ENCODE data around the gene PCDHB10.
"Not testable (repeated sequence)": the region's sequence is repeated elsewhere in the genome, so short reads cannot be mapped to it uniquely, and the experiment has no call there.

The PCDHB10 gene

DNA sequence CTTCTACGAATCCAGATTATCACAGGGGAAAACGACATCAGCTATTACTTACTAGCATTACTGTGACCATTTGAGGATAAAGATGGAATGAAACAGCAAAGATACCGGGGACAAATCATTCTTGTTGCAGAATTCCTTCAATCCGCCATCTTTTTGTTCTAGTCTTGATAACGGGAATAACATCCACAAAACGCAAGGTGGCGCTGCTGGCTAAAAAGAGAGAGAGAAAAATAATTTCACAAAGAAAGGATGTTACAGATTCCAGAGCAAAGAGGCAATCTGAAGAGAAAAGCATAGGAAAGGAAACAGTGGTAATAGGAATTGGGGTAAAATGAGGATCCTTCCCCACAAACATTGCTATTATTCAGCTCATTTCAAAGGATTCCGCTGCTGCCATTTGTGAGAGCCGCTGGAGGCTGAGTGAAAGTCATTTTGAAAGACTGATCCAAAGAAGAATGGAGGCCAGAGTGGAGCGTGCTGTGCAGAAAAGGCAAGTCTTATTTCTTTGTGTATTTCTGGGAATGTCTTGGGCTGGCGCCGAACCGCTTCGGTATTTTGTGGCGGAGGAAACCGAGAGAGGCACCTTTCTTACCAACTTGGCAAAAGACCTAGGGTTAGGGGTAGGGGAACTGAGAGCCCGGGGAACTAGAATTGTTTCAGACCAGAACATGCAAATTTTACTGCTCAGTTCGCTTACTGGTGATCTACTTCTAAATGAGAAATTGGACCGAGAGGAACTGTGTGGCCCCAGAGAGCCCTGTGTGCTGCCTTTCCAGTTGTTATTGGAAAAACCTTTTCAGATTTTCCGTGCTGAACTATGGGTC lies 19.6 kb upstream of the PCDHB10 start, which contains the start of gene PCDHB7:
Gene PCDHB7, plus strand, starts transcription at position 264 of the 824 bp plus-strand sequence. Its CDS starts 192 bp downstream, at position 456.
- in situ Hi-C loops (cut with MboI; ENCODE audit: low pct_unique_long_range_greater_than_20kb, low sequenced_read_pairs, unreplicated experiment): no loop called here
- DNase-seq (ENCODE audit: low spot score): no peak
- TF ChIP-seq, protein P1, sequence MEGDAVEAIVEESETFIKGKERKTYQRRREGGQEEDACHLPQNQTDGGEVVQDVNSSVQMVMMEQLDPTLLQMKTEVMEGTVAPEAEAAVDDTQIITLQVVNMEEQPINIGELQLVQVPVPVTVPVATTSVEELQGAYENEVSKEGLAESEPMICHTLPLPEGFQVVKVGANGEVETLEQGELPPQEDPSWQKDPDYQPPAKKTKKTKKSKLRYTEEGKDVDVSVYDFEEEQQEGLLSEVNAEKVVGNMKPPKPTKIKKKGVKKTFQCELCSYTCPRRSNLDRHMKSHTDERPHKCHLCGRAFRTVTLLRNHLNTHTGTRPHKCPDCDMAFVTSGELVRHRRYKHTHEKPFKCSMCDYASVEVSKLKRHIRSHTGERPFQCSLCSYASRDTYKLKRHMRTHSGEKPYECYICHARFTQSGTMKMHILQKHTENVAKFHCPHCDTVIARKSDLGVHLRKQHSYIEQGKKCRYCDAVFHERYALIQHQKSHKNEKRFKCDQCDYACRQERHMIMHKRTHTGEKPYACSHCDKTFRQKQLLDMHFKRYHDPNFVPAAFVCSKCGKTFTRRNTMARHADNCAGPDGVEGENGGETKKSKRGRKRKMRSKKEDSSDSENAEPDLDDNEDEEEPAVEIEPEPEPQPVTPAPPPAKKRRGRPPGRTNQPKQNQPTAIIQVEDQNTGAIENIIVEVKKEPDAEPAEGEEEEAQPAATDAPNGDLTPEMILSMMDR (IDR thresholded peaks at IDR 0.05; ENCODE audit: extremely low read depth, insufficient read depth, missing control alignments): peak; percentile 28

GRCh38 chr5:141174291-141175104 lies 17.7 kb upstream of the PCDHB10 start:
- in situ Hi-C loops (cut with MboI; ENCODE audit: low pct_unique_long_range_greater_than_20kb, low sequenced_read_pairs, unreplicated experiment); DNase-seq (ENCODE audit: low spot score): not testable (repeated sequence)

DNA sequence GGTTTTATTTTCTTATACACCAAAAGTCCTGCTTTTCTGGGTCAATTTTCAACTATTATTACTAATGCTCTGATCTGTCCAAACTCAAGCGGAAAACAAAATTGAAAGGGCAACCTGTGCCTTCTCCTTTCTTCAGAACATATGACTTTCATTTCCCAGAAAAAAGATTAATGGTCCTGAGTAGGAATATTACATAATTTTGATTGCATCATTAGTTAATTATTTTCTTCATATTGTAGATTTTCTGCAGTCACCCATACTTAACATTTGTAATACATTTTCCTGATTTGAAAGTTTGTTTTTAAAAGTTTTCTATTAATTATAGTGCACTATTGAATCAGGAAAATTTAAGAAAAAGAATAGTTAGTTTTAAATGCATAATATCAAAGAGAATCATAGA lies 16.2 kb upstream of the PCDHB10 start:
- TF ChIP-seq, protein P1 (IDR thresholded peaks at IDR 0.05; ENCODE audit: extremely low read depth, insufficient read depth, missing control alignments): no peak
- in situ Hi-C loops (cut with MboI; ENCODE audit: low pct_unique_long_range_greater_than_20kb, low sequenced_read_pairs, unreplicated experiment): no loop called here
- DNase-seq (ENCODE audit: low spot score): no peak

- in situ Hi-C loops (cut with MboI; ENCODE audit: low pct_unique_long_range_greater_than_20kb, low sequenced_read_pairs, unreplicated experiment); DNase-seq (ENCODE audit: low spot score): not testable (repeated sequence)
Observed at GRCh38 chr5:141177577-141178191, 14.5 kb upstream of the PCDHB10 start, which contains the start of gene PCDHB8. Gene PCDHB8, plus strand, starts transcription at chr5:141177790. Its CDS starts 245 bp downstream, at chr5:141178035.

GRCh38 chr5:141179371-141179770 lies 12.8 kb upstream of the PCDHB10 start:
- in situ Hi-C loops (cut with MboI; ENCODE audit: low pct_unique_long_range_greater_than_20kb, low sequenced_read_pairs, unreplicated experiment); DNase-seq (ENCODE audit: low spot score): not testable (repeated sequence)

- in situ Hi-C loops (cut with MboI; ENCODE audit: low pct_unique_long_range_greater_than_20kb, low sequenced_read_pairs, unreplicated experiment): not testable (repeated sequence)
Observed at GRCh38 chr5:141179876-141180275, 12.3 kb upstream of the PCDHB10 start.

DNA sequence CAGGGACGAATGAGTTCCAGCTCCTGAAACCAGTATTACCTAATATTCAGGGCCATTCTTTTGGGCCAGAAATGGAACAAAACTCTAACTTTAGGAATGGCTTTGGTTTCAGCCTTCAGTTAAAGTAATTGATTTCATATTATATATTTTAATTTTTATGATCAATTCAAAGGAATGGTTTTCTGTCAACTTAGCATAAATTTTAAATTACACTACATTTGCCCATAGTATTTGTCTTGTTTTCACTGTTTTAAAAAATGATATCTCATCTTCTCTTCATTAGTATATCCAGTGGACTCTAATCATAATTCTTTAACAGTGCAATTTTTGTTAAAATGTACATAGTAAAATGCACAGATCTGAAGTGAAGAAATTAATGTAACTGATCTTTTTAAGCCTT lies 11.8 kb upstream of the PCDHB10 start:
- TF ChIP-seq, protein P1 (IDR thresholded peaks at IDR 0.05; ENCODE audit: extremely low read depth, insufficient read depth, missing control alignments): no peak
- in situ Hi-C loops (cut with MboI; ENCODE audit: low pct_unique_long_range_greater_than_20kb, low sequenced_read_pairs, unreplicated experiment): no loop called here
- no peak for DNase-seq (ENCODE audit: low spot score)

More at GRCh38 chr5:141179876-141180275, 12.3 kb upstream of the PCDHB10 start:
- DNase-seq (ENCODE audit: low spot score): not testable (repeated sequence)

GRCh38 chr5:141182248-141182647 lies 9.9 kb upstream of the PCDHB10 start, which contains the start of gene PCDHB16:
Gene PCDHB16, plus strand, starts transcription at chr5:141182387. Its CDS starts 173 bp downstream, at chr5:141182560.
- DNase-seq (ENCODE audit: low spot score): no peak
- in situ Hi-C loops (cut with MboI; ENCODE audit: low pct_unique_long_range_greater_than_20kb, low sequenced_read_pairs, unreplicated experiment): no loop called here
- TF ChIP-seq, protein P1 (IDR thresholded peaks at IDR 0.05; ENCODE audit: extremely low read depth, insufficient read depth, missing control alignments): no peak

- DNase-seq (ENCODE audit: low spot score); in situ Hi-C loops (cut with MboI; ENCODE audit: low pct_unique_long_range_greater_than_20kb, low sequenced_read_pairs, unreplicated experiment): not testable (repeated sequence)
Observed at GRCh38 chr5:141184117-141184855, 7.9 kb upstream of the PCDHB10 start.

Data from GM13977 (cell line).